ENCODE results near the gene TBC1D30. TPM values are rescaled to one million over a fixed set of nuclear protein-coding genes. Genes with fewer than 3 reads are reported as not detected.
"Not testable (repeated sequence)": the region's sequence is repeated elsewhere in the genome, so short reads cannot be mapped to it uniquely, and the experiment has no call there.

The TBC1D30 gene
- total and polyA plus RNA-seq, 9 donors, result 1.1 to 5.2 (median 2.6) TPM

GRCh38 chr12:64837427-64837826 lies 13.0 kb downstream of the TBC1D30 start:
- no peak for DNase-seq
- H3K4me3 ChIP-seq, result no peak overlapping the region
- H3K36me3 ChIP-seq, result no peaks in the 10 kb centered on the region
- no peak for TF ChIP-seq POLR2A (IDR thresholded peaks at IDR 0.05)
- no peak for TF ChIP-seq EP300 (IDR thresholded peaks at IDR 0.05)
- TF ChIP-seq, protein P1, sequence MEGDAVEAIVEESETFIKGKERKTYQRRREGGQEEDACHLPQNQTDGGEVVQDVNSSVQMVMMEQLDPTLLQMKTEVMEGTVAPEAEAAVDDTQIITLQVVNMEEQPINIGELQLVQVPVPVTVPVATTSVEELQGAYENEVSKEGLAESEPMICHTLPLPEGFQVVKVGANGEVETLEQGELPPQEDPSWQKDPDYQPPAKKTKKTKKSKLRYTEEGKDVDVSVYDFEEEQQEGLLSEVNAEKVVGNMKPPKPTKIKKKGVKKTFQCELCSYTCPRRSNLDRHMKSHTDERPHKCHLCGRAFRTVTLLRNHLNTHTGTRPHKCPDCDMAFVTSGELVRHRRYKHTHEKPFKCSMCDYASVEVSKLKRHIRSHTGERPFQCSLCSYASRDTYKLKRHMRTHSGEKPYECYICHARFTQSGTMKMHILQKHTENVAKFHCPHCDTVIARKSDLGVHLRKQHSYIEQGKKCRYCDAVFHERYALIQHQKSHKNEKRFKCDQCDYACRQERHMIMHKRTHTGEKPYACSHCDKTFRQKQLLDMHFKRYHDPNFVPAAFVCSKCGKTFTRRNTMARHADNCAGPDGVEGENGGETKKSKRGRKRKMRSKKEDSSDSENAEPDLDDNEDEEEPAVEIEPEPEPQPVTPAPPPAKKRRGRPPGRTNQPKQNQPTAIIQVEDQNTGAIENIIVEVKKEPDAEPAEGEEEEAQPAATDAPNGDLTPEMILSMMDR (IDR thresholded peaks at IDR 0.05), result no peak
- intact Hi-C loops (cut with DNase I), result no loop called here
- H3K27ac ChIP-seq, result no peak overlapping the region
- H3K4me1 ChIP-seq (ENCODE audit: insufficient read depth), result no peaks in the 10 kb centered on the region
- H3K27me3 ChIP-seq, result no peaks in the 10 kb centered on the region
- peaks cover 0 to 3% of the 10 kb centered on the region in 2 donors for H3K9me3 ChIP-seq
- 85 to 91% (median 89%) methylated on average over 8 of the region's 8 CpGs for WGBS, 3 donors

DNA sequence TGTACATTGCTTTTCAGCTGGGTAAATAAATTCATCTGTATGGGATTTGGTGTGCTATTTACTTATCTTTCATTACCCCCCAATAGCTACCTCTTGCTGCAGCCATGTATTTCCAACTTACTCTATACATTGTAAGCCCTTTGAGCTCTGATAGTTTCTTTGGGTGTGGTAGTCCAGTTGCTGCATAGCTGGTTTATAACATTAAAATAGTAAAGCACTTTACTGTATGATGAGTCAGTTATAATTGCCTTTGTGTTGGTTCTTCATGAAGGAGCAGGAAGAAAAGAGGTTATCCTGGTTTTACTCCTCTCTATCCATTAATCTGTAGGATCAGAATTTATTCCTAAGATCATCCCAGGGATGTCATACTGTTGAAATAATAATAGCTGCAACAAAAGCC lies 15.7 kb downstream of the TBC1D30 start:
- no peaks in the 10 kb centered on the region for H3K27me3 ChIP-seq
- DNase-seq, result no peak
- no peak for TF ChIP-seq POLR2A (IDR thresholded peaks at IDR 0.05)
- TF ChIP-seq EP300 (IDR thresholded peaks at IDR 0.05), result no peak
- TF ChIP-seq, protein P1 (IDR thresholded peaks at IDR 0.05), result no peak
- no peak overlapping the region for H3K4me3 ChIP-seq
- H3K9me3 ChIP-seq, result no peaks in the 10 kb centered on the region
- intact Hi-C loops (cut with DNase I), result no loop called here
- no peak overlapping the region for H3K27ac ChIP-seq
- no peaks in the 10 kb centered on the region for H3K4me1 ChIP-seq (ENCODE audit: insufficient read depth)
- no peaks in the 10 kb centered on the region for H3K36me3 ChIP-seq

DNA sequence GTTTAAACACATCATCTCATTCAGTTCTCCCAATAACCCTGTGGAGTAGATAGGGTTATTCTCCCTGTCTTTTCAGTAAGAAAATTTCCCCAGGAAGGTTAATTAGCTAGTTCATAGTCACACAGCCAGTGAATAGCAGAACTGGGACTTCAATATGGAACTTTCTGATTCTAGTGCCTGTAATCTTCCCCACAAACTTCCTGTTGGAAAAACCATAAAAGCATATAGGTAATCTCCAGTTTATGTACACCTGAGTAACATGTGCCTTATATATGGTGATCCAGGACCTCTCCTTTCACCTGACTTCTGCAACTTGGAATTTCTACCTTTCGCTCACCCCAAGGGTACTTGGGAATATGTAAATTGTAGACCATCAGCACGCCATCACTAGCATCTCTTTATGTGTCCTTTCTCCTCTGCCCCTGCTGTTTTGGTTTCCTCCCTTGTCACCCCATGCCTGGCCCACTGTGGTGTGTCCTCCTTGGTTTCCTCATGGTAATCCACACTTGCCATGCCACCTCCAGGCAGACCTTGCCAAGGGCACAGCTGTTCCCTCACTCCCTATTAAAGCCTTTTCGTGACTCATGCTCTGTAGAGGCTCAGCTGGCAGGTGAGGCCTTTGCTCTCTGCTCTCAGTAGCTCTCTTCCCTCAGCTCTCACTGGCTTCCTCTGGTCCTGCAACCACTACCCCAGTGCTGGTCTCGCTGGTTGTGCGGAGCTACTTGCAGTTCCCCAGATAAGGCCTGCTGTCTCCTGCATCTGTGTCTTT lies 16.7 kb downstream of the TBC1D30 start:
- intact Hi-C loops (cut with DNase I), result no loop called here
- H3K9me3 ChIP-seq, result no peaks in the 10 kb centered on the region
- no peaks in the 10 kb centered on the region for H3K27me3 ChIP-seq
- no peaks in the 10 kb centered on the region for H3K36me3 ChIP-seq
- no peak for TF ChIP-seq EP300 (IDR thresholded peaks at IDR 0.05)
- no peak for TF ChIP-seq POLR2A (IDR thresholded peaks at IDR 0.05)
- TF ChIP-seq, protein P1 (IDR thresholded peaks at IDR 0.05), result no peak
- 90 to 93% (median 92%) methylated on average over 5 of the region's 5 CpGs for WGBS, 3 donors
- no peak overlapping the region for H3K4me3 ChIP-seq
- no peaks in the 10 kb centered on the region for H3K4me1 ChIP-seq (ENCODE audit: insufficient read depth)
- H3K27ac ChIP-seq, result no peak overlapping the region
- no peak for DNase-seq

DNA sequence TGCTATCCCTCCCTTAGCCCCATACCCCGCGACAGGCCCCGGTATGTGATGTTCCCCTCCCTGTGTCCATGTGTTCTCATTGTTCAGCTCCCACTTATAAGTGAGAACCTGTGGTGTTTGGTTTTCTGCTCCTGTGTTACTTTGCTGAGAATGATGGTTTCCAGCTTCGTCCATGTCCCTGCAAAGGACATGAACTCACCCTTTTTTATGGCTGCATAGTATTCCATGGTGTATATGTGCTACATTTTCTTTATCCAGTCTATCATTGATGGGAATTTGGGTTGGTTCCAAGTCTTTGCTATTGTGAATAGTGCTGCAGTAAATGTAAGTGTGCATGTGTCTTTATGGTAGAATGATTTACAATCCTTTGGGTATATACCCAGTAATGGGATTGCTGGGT lies 24.0 kb downstream of the TBC1D30 start:
- H3K36me3 ChIP-seq; H3K4me3 ChIP-seq; DNase-seq; H3K27me3 ChIP-seq; H3K4me1 ChIP-seq (ENCODE audit: insufficient read depth); H3K27ac ChIP-seq; intact Hi-C loops (cut with DNase I); H3K9me3 ChIP-seq: not testable (repeated sequence)
- 92 to 98% (median 95%) methylated on average over 4 of the region's 4 CpGs for WGBS, 3 donors

GRCh38 chr12:64858882-64859605 lies 34.6 kb downstream of the TBC1D30 start:
- H3K27me3 ChIP-seq, result no peaks in the 10 kb centered on the region
- no peaks in the 10 kb centered on the region for H3K4me1 ChIP-seq (ENCODE audit: insufficient read depth)
- H3K9me3 ChIP-seq, result no peaks in the 10 kb centered on the region
- DNase-seq, result no peak
- TF ChIP-seq EP300 (IDR thresholded peaks at IDR 0.05) (no peak), POLR2A (IDR thresholded peaks at IDR 0.05) (no peak)
- TF ChIP-seq, protein P1 (IDR thresholded peaks at IDR 0.05), result no peak
- intact Hi-C loops (cut with DNase I), result no loop called here
- H3K36me3 ChIP-seq, result no peaks in the 10 kb centered on the region
- 62 to 77% (median 70%) methylated on average over 4 of the region's 4 CpGs for WGBS, 3 donors
- no peak overlapping the region for H3K27ac ChIP-seq
- H3K4me3 ChIP-seq, result no peak overlapping the region
